GM12865 (cell line): ENCODE data around the gene CDC14A.

Experiments used
- DNase-seq: peaks from one replicate; pipeline ENCODE4 v3.0.0; 2010; ENCODE audit warnings: low read depth
- H3K4me3 ChIP-seq: 2 replicates; pipeline ENCODE4 v1.5.1; 2011; ENCODE audit warnings: mild to moderate bottlenecking, low read depth, low read length, control low read depth
- CTCF ChIP-seq: IDR thresholded peaks from 2 replicates; pipeline ENCODE4 v1.5.1; 2011; ENCODE audit warnings: low read length, control low read depth, low read depth, inconsistent platforms; ENCODE audit not compliant: insufficient read depth; ENCODE audit errors: missing control alignments

The CDC14A gene

DNA sequence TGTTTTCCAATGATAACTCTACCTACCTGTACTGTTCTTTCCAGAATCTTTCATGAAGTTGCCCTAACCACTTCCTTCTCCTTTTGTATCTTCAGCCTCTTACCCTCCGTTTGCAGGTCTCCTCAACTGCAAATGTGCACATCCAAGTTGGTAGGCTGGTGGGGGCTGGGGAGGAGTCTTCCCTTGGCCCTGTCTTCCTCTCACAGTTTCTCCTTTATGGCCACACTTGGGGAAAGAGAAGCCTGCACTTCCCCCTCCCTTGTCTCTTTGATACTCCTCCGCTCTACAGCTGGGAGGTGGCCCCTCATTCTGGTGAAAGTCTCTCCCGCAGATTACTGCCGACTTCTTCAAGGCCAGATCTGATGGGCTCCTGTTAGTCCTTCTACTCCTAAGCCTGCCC lies 158.8 kb downstream of the CDC14A start:
- no peak for DNase-seq
- H3K4me3 ChIP-seq = no peak overlapping the region
- no peak for TF ChIP-seq CTCF

DNA sequence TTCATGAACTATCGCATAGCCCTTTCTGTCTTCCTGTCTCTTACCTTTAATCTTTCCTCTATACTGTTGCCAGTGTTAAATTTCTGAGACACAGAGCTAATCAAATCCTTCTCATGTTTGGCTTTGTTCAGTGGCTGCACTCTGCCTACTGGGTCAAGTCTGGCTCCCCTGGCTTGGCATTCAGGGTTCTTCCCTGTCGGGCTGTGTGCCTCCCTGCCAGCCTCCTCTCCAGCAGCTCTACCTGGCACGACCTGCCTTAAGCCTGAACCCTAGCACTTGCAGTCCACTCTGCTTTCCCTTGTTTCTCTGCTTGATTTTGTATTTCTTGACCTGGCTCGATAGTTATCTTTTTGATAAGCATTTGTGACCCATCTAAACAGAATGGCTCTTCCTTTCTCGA lies 159.5 kb downstream of the CDC14A start:
- DNase-seq = no peak
- H3K4me3 ChIP-seq = no peak overlapping the region
- no peak for TF ChIP-seq CTCF

DNA sequence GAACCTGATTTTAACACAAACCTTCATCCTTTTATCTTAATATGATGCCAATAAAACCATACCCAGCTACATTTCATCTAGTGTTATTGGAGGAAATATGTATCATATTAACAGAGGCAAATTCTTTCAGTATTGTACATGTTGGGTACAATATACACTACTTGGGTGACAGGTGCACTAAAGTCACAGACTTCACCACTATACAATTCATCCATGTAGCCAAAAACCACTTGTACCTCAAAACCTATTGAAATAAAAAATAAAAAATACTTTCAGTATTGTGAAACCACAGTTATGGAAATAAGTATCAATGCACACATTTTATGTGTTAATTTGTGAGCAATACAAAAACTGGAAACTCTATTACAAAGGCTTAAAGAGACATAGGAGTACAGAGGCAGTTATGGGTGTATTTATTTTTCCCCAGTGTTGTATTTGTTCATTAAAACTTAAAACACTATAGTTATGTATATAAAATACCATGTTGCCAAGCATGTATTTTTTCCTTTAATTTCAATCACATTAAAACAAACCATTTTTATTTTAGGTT lies 160.6 kb downstream of the CDC14A start:
- no peak for DNase-seq
- no peak for TF ChIP-seq CTCF
- no peak overlapping the region for H3K4me3 ChIP-seq

- no peak for DNase-seq
- no peak overlapping the region for H3K4me3 ChIP-seq
- TF ChIP-seq CTCF = no peak
These were observed 164.6 kb downstream of the CDC14A start for GRCh38 chr1:100516857-100517256.

DNA sequence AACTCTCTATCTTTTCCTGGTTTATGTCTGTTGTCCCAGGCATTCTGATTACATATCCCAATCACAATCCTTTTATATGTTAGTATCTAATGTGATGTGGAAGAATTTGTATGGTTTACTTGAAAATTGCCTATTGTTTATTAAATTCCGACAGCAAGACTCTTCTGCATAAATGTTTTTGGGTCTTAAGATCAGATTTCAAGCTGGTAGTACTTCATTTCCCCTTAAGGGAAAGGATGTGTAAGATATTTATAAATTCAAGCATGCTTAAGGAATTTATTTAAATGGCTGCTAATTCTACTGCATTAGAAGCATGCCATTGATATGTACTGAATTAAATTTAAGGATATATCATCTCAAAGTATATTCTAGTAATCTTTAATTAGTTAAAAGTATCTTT lies 165.2 kb downstream of the CDC14A start:
- H3K4me3 ChIP-seq = no peak overlapping the region
- no peak for TF ChIP-seq CTCF
- DNase-seq = no peak

DNA sequence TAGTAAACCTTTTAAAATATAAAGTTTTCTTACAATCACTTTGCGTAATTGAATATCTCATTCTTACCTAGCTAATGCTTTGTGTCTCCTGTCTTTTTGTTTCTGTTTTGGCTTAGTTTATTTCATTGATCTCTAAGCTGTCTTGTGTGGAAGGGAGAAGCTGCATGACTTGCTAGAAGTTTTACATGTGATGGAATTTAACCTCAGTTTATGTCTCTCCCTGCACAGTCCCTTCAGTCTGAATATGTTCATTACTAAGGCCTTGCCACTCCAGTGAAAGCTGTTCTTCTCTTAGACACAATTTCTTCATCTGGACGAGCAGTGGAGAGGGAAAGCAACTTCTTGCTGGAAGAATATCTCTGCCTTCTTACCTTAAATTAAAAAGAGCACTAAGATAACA lies 165.7 kb downstream of the CDC14A start:
- TF ChIP-seq CTCF = no peak
- H3K4me3 ChIP-seq = no peak overlapping the region
- DNase-seq = no peak

- DNase-seq = peak; percentile 55
- no peak for TF ChIP-seq CTCF
- H3K4me3 ChIP-seq = no peak overlapping the region
These were observed 170.8 kb downstream of the CDC14A start for GRCh38 chr1:100523038-100523652.
